HG03378 (cell line): ENCODE results near the gene TULP3.

Experiments
- ATAC-seq: cut with Tn5 transposase; IDR thresholded peaks from one replicate; pipeline ENCODE4 v1.9.1; 2021; ENCODE audit warnings: mild to moderate bottlenecking, moderate library complexity; ENCODE audit not compliant: unreplicated experiment

Gene TULP3

DNA sequence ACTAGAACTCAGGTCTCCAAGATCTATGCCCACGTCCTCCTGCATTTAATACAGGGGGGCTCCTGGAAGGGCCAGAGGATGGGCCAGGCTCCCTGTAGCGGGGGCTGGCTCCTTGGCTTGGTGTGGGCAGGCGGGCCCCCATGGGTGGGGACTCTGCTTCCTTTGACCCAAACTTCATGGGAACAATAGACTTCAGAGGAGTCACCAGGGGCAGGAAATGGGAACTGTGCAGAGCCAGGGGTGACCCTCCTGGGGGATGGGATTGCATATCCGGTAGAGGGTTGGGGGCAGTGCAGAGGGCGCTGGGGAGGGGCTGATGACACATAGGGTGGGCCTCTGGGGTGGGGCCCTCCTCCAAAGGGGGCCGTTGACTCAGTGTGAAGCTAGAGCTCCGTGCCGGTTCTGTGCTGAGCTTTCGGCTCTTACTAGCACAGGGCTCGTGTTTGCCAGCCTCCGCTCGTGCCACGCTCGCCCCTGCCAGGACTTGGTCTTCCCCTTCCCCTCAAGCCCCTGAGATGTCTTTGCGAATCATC lies 73.1 kb downstream of the TULP3 start:
- ATAC-seq: no peak

DNA sequence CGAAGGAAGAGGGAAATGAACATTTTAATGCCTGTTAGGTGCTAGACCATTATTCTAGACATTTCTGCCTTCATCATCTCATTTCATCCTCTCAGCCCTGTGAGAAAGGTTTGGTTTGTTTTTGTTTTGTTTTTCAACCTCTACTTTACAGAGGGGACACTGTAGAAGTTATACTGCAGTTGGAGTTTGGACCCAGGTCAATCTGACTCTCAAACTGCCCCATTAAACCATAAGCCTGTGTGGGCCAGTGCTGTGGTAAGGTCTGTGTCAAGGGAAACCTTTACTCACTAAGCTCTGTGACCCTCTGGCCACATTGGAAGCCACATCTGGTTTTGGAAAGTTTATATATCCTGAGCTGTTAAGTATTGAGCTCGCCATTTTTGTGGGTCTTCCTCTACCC lies 77.0 kb downstream of the TULP3 start:
- no peak for ATAC-seq

DNA sequence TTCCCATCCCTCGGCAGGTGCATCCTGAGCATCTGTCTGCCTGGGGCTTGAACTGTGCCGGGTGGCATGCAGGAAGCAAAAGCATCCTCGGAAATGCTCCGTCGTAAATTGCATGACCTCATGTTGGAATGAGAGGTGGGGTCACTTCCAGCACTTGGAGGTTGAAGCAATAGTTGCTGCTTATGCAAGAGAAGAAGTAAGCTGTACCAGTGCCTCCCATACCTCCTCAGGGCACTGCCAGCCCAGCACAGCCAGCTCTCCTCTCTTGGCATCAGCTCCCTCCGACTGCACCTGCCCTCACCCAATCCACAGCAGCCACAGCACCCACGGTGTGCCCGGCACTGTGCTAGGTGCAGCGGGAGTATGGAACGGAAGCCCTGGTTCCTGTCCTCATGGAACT lies 80.1 kb downstream of the TULP3 start:
- ATAC-seq: no peak

DNA sequence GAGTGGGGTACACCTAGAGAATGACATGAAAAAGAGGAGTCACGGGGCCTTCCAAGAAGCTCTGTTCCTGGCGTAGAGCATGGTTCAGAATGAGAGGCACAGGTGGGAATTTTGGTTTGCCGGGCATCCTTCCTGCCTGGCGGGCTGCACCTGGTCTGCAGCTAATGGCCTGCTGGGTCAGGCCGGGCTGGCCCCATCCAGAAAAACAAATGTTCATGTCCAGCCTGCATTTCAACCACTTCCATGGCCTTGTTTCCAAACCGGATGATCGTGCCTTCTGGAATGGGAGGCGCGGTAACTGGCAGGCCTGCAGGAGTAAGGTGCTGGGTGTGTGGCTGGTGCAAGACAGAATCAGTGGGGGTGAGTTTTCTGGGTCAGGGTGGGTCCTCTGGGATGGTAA lies 82.9 kb downstream of the TULP3 start:
- no peak for ATAC-seq

DNA sequence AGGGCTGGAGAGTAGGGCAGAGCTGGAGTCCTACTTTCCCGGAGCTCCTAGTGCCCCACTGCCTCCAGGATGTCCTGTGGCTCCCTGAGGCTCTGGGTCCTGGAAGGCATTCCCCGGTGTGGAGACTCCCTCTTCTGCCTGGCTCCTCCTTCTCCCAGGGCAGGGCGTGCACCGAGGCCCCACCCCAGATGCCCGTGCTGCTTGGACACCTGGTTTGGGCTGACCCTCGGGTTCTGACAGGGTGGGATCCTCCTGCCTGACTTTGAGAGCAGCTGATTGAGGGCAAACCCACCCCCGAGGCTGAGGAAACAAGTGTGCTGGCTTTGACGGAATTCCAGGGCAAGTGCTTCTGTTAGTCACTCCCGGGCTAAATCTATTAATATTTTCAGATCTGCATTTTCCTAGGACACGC lies 83.9 kb downstream of the TULP3 start:
- no peak for ATAC-seq

DNA sequence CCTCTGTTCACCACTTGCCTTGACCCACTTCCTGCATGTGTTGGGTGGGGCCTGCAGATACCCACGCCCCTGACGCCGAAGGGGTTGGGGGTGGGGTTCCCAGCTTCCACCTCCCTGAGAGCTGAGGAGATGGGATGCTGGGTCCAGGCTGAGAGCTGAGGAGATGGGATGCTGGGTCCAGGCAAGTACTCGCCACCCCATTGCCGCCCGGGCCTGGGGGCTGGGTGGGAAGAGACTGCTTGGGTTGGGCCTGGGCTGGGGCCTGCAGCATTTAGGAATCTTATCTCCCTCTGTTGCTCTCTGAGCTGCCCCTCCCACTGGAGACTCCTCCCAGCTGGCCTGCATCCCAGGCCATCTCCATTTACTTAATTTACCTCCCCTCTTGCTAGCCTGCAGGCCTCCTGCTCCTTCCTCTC lies 85.9 kb downstream of the TULP3 start:
- no peak for ATAC-seq

DNA sequence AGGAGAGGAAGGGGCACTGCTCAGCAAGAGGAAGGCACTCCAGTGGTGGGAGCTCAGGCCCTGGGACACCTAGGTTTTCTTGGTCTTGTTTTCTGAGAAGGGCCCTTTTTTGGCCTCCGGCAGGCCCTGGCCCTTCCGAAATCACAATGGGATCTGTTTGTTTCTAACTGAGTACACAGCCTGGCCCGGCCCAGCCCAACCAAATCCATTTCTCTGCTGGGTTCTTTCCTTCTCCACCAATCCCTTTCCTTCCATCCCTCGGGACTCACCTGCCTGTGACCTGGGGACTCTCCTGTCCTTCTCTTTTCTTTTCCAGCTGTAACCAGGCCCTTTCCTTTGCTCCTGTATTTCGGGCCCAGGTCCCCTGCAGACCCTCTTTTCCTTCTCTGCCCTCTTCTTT lies 87.1 kb downstream of the TULP3 start:
- no peak for ATAC-seq

DNA sequence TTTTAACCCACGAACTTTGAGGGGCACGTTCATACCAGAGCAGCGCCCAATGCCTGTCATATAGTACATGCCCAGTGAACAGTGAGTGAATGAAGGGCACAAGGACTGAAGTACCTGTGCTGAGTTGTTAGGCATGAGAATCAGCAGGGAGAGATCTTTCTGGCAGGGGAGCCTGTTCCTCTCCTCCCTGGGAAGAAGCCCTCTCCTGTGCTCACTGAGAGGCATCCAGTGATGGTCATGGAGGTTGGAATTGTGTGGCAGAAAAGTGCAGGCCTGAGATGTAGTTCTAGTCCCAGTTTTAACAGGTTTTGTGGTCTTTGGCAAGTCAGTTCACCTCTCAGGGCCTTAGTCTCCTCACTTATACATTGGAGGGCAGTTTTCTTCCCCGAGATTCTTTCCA lies 89.1 kb downstream of the TULP3 start:
- ATAC-seq: no peak

DNA sequence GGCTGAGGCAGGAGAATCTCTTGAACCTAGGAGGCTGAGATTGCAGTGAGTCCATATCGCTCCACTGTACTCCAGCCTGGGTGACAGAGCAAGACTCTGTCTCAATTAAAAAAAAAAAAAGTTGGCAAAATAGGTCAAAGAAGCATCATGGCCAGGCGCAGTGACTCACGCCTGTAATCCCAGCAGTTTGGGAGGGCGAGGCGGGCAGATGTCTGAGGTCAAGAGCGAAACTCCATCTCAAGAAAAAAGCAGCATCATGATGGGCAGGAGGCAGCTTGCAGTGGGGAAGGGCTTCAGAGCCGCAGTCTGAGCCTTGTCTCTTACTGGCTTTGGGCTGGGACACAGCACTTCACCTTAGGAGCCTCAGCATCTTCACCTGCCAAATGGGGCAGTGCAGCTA lies 89.9 kb downstream of the TULP3 start:
- ATAC-seq: no peak

DNA sequence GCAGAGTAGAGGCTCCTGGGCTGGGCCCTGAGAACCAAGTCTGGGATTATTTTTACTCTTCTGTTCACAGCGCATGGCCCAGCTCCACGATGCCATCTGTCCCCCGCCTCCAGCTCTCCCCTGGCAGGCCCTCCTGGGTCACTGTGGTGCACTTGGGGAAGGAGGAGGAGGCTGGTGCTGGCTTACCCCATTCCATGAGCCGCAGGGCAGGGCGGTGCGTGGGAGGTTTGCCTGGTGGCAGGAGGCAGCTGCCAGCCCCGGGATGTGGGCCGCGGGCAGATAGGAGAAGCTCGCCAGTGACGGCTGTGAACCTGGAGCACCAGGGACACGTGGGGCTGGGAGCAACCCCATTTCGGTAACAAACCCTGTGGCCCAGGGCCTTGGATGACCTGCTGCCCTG lies 91.7 kb downstream of the TULP3 start:
- no peak for ATAC-seq

DNA sequence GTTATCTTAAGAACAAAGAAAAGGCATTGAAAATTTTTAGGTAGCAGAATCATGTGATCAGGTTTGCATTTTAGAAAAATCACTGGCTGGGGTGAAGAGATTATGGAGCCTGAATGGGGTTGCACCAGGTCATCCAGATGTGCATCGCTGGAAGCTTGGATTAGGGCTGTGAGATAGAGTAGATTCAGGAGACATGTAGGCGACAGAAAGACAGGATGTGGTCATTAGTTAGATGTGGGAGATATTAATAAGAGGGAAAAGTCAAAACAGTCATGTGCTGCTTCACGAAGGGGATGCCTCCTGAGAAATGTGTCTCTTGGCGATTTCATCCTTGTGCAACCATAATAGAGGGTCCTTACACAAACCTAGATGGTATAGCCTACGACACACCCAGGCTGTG lies 93.6 kb downstream of the TULP3 start:
- no peak for ATAC-seq

DNA sequence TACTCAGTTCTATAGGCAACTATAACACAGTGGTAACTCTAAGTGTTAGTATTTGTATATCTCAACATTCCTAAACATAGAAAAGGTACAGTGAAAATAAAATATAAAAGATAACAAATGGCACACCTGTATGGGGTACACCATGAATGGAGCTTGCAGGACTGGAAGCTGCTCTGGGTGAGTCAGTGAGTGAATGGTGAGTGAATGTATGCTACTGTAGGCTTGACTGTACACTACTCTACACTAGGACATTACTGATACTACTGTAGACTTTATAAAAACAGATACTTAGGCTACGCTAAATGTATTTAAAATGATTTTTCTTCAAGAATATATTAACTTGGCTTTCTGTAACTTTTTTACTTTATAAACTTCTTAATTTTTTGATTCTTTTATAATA lies 94.0 kb downstream of the TULP3 start:
- no peak for ATAC-seq

DNA sequence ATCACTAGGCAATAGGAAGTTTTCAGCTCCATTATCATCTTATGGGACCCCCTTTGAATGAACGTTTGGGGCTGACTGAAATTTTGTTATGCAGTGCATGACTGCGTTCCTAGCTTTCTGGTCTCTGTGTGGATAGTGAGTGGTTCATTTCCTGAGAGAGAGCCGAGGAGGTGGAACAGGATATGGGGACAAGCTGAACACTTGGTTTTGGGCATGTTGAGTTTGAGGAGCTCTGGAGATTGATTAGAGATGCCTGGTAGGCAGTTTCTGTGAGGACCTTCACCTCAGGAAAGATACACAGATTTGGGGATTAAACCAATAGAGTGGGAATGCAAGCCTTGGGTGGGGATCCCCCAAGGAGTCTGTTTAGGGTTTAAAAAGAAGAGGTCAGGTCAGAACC lies 96.2 kb downstream of the TULP3 start:
- no peak for ATAC-seq

DNA sequence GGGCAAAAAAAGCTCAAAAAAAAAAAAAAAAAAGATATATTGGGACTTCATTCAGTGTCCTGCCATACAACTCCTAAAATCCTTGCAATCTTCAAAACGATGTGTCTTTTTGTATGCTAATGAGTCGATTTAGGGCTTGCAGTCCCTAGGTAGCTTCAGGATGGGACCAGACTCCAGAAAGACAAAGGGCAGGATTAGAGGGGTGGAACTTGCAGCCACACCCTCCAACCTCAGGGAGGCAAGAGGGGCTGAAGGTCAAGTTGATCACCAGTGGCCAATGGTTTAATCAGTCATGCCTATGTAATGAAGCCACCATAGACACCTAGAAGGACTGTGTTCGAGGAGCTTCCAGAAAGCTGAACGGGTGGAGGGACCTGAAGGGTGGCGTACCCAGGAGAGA lies 97.8 kb downstream of the TULP3 start:
- no peak for ATAC-seq
